ENCODE results near the gene SIAH3.

DNA sequence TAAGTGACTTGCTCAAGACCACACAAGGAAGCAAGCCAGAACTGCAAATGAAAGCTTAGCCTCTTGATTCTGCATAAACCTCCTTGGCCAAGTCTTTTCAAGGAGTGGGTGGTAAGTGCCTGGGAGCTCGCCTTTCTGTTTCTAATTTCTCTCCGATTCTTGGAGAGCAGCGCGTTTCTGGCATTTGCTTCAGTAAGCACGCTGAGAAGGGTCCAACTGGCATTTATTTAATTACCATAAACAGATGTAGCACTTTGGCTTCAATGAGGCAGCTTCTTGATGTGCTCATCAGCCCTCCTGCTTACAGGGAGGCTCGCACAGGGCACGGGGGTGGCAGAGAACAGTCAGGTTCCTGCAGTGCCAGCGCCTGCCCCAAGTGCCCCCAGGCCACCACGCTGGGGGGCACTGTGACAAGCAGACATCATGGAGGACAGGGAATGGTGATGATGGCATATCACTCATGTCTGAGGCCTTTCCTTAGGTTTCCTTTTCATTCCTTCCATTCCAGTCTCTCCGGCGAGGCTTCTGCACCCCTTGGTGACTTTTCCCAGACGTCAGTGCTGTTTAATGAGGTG lies 13.3 kb downstream of the SIAH3 start:
- TF ChIP-seq CTCF (IDR thresholded peaks at IDR 0.05) (no peak), POLR2A (IDR thresholded peaks at IDR 0.05) (no peak), POLR2AphosphoS5 (IDR thresholded peaks at IDR 0.05) (no peak), EP300 (IDR thresholded peaks at IDR 0.05) (no peak)

Data from sigmoid colon (tissue), 4 donors.